HL-60/S4 treated with phorbol 12-myristate 13-acetate at 8.2 ng/mL for 4 days and 3 days (cell line): Measurements from ENCODE around the gene KDELR1.

Experiments used
- in situ Hi-C: fragments of 300-500 bp; cut with MboI; formaldehyde crosslinking; loops from 2 replicates; pipeline ENCODE4 v1.15.0; 2022; ENCODE audit warnings: low sequenced_read_pairs

The KDELR1 gene

GRCh38 chr19:48344892-48345291 is 46.5 kb downstream of the KDELR1 start:
- in situ Hi-C loops, result no loop called here

DNA sequence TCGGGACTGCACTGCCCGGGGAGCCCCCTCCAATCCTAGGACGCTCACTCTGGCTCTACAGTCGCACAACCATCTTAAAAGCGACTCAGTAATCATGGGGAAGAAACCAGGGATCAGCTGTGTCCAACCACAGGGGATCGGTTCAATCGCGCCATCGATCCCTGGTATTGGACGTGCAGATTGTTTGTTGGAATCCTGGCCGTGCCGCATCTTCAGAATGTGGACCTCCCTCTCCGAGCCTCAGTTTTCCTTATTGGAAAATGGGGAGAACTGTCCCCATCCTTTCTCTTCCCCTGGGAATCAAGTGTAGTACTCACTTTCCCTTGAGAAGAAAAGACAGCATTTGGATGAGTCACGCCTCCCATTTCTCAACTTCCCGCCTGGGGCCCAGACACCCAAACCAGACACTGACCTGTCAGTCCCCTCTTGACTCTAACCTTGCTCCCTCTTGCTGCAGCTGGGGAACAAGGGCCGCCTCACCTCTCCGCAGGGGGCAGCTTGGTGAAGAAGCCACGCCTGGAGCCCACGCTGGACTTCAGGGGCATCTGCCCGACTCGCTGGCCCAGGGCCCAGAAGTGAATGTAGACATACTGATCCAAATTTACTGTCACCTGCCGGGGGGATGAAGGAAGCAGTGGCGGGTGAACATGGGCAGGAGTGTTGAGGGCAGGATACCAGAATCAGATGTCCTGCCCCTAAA is 48.4 kb downstream of the KDELR1 start:
- in situ Hi-C loops, result no loop called here

DNA sequence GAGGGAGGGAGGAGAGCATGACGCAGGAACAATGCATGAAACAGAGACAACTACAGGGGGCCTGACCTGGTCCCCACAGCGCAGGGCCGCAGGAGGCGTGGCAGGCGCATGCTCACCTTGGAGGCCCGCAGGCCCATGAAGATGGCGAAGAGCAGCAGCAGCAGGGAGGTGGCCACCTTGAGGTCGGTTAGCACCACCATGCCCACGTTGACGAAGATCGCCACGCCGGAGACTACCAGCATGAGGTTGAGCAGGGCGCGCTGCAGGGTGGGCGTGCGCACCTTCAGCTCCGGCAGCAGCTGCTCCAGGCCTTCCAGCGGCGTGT is 49.0 kb downstream of the KDELR1 start:
- in situ Hi-C loops, result no loop called here

DNA sequence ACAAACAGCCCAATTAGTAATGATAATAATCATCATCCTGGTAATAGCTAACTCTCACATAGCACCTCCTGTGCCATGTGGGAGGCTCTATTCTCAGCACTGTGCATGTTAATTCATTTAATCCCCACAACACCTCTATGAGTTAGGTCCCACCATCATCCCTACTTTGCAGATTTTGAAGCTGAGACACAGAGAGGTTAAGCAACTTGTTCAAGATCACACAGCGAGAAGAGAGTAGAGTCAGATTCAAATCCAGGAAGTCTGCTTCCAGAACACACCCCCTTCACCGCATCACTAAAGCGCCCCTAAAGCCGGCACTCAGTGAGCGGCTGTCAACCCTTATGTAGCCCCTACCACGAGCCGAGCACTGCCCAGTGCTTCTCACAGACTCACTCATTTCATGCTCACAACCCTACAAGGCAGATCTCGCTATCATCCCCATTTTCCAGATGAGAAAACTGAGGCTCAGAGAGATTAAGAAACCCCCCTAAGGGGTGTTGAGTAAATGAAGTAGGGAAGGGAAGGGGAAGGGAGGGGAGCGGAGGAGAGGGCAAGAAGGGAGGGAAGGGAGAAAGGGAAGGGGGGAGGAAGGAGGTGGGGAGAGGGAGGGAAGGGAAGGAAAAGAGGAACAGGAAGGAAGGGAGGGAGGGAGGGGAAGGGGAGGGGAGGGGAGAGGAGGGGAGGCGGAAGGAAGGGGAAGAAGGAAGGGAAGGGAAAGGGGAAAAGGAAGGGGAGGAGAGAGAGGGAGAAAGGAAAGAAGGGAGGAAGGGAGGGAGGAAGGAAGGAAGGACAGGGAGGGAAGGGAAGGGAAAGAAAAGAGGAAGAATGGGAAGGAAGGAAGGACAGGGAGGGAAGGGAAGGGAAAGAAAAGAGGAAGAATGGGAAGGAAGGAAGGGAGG is 49.6 kb downstream of the KDELR1 start:
- in situ Hi-C loops, result no loop called here

- in situ Hi-C loops, result no loop called here
Measured at GRCh38 chr19:48340995-48341394, 50.4 kb downstream of the KDELR1 start.

DNA sequence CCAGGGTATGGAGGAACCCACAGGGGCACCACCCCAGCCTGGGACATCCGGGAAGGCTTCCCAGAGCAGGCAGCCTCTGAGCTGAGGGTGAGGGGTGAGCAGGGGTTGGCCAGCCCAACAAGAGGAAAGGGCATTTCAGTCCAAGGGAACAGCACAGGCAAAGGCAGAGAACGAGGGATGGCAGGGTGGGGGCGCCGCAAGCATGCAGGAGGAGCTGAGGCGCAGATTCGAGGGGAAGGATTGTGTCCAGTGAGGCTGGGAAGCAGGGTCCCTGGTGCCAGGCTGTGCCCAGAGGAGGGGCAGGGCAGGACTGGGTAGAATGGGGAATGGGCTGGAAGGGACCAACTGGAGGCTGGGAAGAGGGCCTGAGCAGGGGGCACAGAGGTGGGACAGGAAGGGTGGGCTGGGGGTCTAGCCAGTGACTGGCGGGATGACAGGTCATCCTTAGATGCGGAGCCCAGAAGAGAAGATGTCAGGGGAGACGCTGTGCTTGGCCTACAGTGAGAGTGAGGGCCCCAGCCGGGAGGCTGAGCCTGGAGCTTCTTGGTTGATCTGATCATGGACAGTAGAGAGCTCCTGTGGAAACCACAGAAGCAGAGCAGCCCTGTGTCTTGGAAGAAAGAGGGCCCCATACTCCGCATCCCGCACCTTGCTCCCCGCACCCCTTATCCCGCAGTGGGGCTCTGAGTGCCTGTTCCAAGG is 52.4 kb downstream of the KDELR1 start:
- in situ Hi-C loops, result no loop called here

GRCh38 chr19:48338253-48338755 is 53.0 kb downstream of the KDELR1 start:
- in situ Hi-C loops, result no loop called here

GRCh38 chr19:48333467-48334384 is 57.6 kb downstream of the KDELR1 start:
- in situ Hi-C loops, result no loop called here

DNA sequence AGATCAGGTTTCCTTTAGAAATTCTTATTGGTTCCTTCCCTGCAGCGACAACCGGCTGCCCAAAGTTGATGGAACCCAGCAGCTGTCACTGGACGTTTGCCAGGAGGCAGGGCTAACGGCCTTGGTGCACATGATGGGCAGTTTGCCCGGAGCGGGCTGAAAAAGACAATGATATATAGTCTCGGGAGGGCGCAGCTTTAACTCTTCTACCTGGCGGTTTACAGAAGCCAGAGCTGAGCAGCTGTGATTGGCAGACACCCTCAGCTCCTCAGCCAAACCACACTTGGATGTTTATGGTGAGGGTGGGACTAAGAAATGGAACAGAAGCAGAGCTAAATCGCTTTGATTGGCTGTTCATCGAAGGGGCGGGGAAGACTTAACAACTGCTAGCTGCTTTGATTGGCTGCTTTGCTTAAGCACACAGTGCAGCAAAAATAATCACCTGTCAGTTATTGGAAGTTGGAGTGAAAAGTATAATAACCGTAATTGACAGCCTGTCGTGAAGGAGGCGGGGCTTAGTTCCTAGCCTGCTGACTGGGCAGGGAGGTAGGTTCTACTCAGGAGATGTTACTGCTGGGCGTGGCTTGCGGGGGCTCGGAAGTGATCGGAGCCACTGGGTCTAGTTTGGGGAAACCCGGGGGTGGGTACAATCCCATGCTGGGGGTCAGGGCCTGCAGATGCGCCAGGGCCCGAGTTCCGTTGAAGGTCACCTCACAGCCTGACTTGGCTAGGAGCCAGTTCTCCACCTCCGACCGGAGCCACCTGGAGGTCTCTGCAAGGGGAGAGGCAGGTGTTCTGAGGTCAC is 58.5 kb downstream of the KDELR1 start:
- in situ Hi-C loops, result no loop called here
